Measurements from ENCODE around the gene COL4A2. TPM values are rescaled to one million over a fixed set of nuclear protein-coding genes. Genes with fewer than 3 reads are reported as not detected.

COL4A2 gene
- total RNA-seq, 1 experiment from 2014 or later, result 1.6 TPM

- Histone ChIP-seq H2AFZ (ENCODE audit: low read depth, low read length, poor library complexity, severe bottlenecking) (no peak overlapping the region), H3K27ac (ENCODE audit: low read depth, low read length) (no peak overlapping the region), H3K27me3 (ENCODE audit: insufficient read depth, low read length) (no peaks in the 10 kb centered on the region), H3K9ac (ENCODE audit: low read length) (no peak overlapping the region), H3K36me3 (ENCODE audit: control insufficient read depth in 1 of 2, insufficient read depth in 2 of 2, low read length in 2 of 2) (no peaks in the 10 kb centered on the region), H3K9me3 (ENCODE audit: control insufficient read depth in 1 of 2, insufficient read depth in 1 of 2, low read depth in 1 of 2, low read length in 2 of 2) (no peaks in the 10 kb centered on the region), H4K20me1 (ENCODE audit: insufficient read depth) (no peaks in the 10 kb centered on the region), H3K79me2 (ENCODE audit: insufficient read depth, low read length) (no peaks in the 10 kb centered on the region), H3K4me1 (ENCODE audit: control insufficient read depth in 1 of 2, insufficient read depth in 2 of 2, low read length in 2 of 2) (peaks cover 22 to 30% of the 10 kb centered on the region in 2 experiments), H3K4me2 (ENCODE audit: low read length) (no peak overlapping the region), H3K9me2 (ENCODE audit: insufficient read depth) (no peaks in the 10 kb centered on the region), H3K4me3 (replicated peaks in 1 of 2; ENCODE audit: low read depth in 1 of 2, low read length in 2 of 2) (no peak overlapping the region)
- ChIA-PET CTCF (interaction anchor here (1.0 to 2.6 kb wide), 3 partner anchors 11 to 222 kb away, joined by 3 to 18 read pairs (median 8); no protein-coding TSS in a partner anchor), RAD21 (ENCODE audit: low non-redundant PET in 1 of 2, low total read pairs in 2 of 2, uncharacterized antibody in 2 of 2, unreplicated experiment in 2 of 2) (no interaction called here), POLR2A (no interaction called here)
- DNase-seq (ENCODE audit: low read depth, low spot score) (no peak), ATAC-seq (no peak)
- BruUV-seq (replicated peaks), result no TSS peak
- TF ChIP-seq ZBTB33 (IDR thresholded peaks at IDR 0.05; ENCODE audit: extremely low read depth, insufficient replicate concordance, low read length) (no peak), SP1 (IDR thresholded peaks at IDR 0.05; ENCODE audit: low read depth) (no peak), POLR2AphosphoS5 (IDR thresholded peaks at IDR 0.05; ENCODE audit: low read depth, low read length) (no peak), ZNF274 (IDR thresholded peaks at IDR 0.05; ENCODE audit: low read depth, low read length) (no peak), SIN3A (IDR thresholded peaks at IDR 0.05; ENCODE audit: low read depth) (no peak), ELF1 (IDR thresholded peaks at IDR 0.05; ENCODE audit: borderline replicate concordance, low read depth) (no peak), ZFX (IDR thresholded peaks at IDR 0.05) (no peak), CEBPB (IDR thresholded peaks at IDR 0.05; ENCODE audit: low read depth) (no peak), ATF3 (IDR thresholded peaks at IDR 0.05) (no peak), SRF (IDR thresholded peaks at IDR 0.05; ENCODE audit: low read depth) (no peak), CBX3 (IDR thresholded peaks at IDR 0.05; ENCODE audit: low read depth) (no peak), REST (IDR thresholded peaks at IDR 0.05; ENCODE audit: low read depth) (no peak), CTCF (IDR thresholded peaks at IDR 0.05 in 2 of 3, conservative IDR thresholded peaks at IDR 0.05 in 1 of 3; ENCODE audit: borderline replicate concordance in 1 of 3, insufficient read depth in 1 of 3, low read depth in 2 of 3, low read length in 2 of 3) (no peak), EZH2phosphoT487 (IDR thresholded peaks at IDR 0.05; ENCODE audit: borderline replicate concordance) (no peak), TCF7L2 (IDR thresholded peaks at IDR 0.05; ENCODE audit: borderline replicate concordance, extremely low read depth, insufficient read depth, insufficient read length) (no peak), JUND (IDR thresholded peaks at IDR 0.05) (no peak), FOSL1 (IDR thresholded peaks at IDR 0.05; ENCODE audit: low read depth) (no peak), EZH2 (IDR thresholded peaks at IDR 0.05) (no peak), RAD21 (IDR thresholded peaks at IDR 0.05; ENCODE audit: low read depth) (no peak)
- intact Hi-C loops (cut with micrococcal nuclease), result no loop called here
Measured at GRCh38 chr13:110445183-110445582, 138.1 kb downstream of the COL4A2 start.
